IPS-18a (cell line): ENCODE results near the gene CIDEC.
"Not testable (repeated sequence)": the region's sequence is repeated elsewhere in the genome, so short reads cannot be mapped to it uniquely, and the experiment has no call there.

Experiments
- H3K27ac ChIP-seq: one replicate; pipeline ENCODE4 v1.5.1; 2013; ENCODE audit warnings: low read length
- H3K27me3 ChIP-seq: one replicate; pipeline ENCODE4 v1.6.1; 2013; ENCODE audit warnings: mild to moderate bottlenecking, low read length; ENCODE audit not compliant: control insufficient read depth, insufficient read depth
- H3K36me3 ChIP-seq: one replicate; pipeline ENCODE4 v1.6.1; 2013; ENCODE audit warnings: low read depth, low read length; ENCODE audit not compliant: control insufficient read depth
- H3K4me1 ChIP-seq: one replicate; pipeline ENCODE4 v1.6.1; 2013; ENCODE audit warnings: low read depth, low read length; ENCODE audit not compliant: control insufficient read depth
- H3K4me3 ChIP-seq: one replicate; pipeline ENCODE4 v1.5.1; 2013; ENCODE audit warnings: low read length
- H3K9ac ChIP-seq: one replicate; pipeline ENCODE4 v1.6.1; 2013; ENCODE audit warnings: mild to moderate bottlenecking, low read length, moderate library complexity
- H3K9me3 ChIP-seq: one replicate; pipeline ENCODE4 v1.6.1; 2013; ENCODE audit warnings: low read depth, low read length; ENCODE audit not compliant: control insufficient read depth

The CIDEC gene

GRCh38 chr3:9898467-9899241 lies 18.6 kb upstream of the CIDEC start:
- Histone ChIP-seq H3K9ac (no peak overlapping the region), H3K4me1 (peaks cover 9% of the 10 kb centered on the region), H3K27ac (no peak overlapping the region), H3K9me3 (no peaks in the 10 kb centered on the region), H3K4me3 (no peak overlapping the region), H3K27me3 (no peaks in the 10 kb centered on the region), H3K36me3 (peaks cover 2% of the 10 kb centered on the region)

- Histone ChIP-seq H3K9me3 (no peaks in the 10 kb centered on the region), H3K36me3 (peaks cover 12% of the 10 kb centered on the region), H3K27ac (no peak overlapping the region), H3K4me1 (peaks cover 6% of the 10 kb centered on the region), H3K4me3 (no peak overlapping the region), H3K9ac (no peak overlapping the region), H3K27me3 (no peaks in the 10 kb centered on the region)
Measured at GRCh38 chr3:9897408-9898372, 17.6 kb upstream of the CIDEC start.

GRCh38 chr3:9896755-9897407 lies 16.8 kb upstream of the CIDEC start:
- not testable (repeated sequence) for H3K4me1 ChIP-seq, H3K27me3 ChIP-seq, H3K27ac ChIP-seq, H3K9ac ChIP-seq, H3K4me3 ChIP-seq, H3K9me3 ChIP-seq
- H3K36me3 ChIP-seq: peaks cover 16% of the 10 kb centered on the region

- not testable (repeated sequence) for H3K4me1 ChIP-seq, H3K27ac ChIP-seq, H3K27me3 ChIP-seq, H3K4me3 ChIP-seq, H3K9ac ChIP-seq, H3K9me3 ChIP-seq
- H3K36me3 ChIP-seq: peaks cover 16% of the 10 kb centered on the region
Measured at GRCh38 chr3:9895715-9896114, 15.7 kb upstream of the CIDEC start.

- H3K4me1 ChIP-seq: peaks cover 3% of the 10 kb centered on the region
Measured at GRCh38 chr3:9893739-9894138, 13.7 kb upstream of the CIDEC start.

GRCh38 chr3:9891072-9891622 lies 11.1 kb upstream of the CIDEC start:
- Histone ChIP-seq H3K27me3 (no peaks in the 10 kb centered on the region), H3K27ac (peak overlapping the region; percentile 25), H3K4me1 (peaks cover 3% of the 10 kb centered on the region), H3K4me3 (peak overlapping the region; percentile 91), H3K9ac (peak overlapping the region; percentile 86), H3K9me3 (no peaks in the 10 kb centered on the region), H3K36me3 (peaks cover 16% of the 10 kb centered on the region)

More at GRCh38 chr3:9893739-9894138, 13.7 kb upstream of the CIDEC start:
- H3K4me3 ChIP-seq: no peak overlapping the region
- H3K27ac ChIP-seq: no peak overlapping the region
- H3K9me3 ChIP-seq: no peaks in the 10 kb centered on the region
- H3K36me3 ChIP-seq: peaks cover 16% of the 10 kb centered on the region
- H3K27me3 ChIP-seq: no peaks in the 10 kb centered on the region
- H3K9ac ChIP-seq: no peak overlapping the region

- Histone ChIP-seq H3K27ac (peak within 1 kb of the TSS; percentile 25), H3K9ac (peak within 1 kb of the TSS; percentile 86), H3K36me3 (peaks cover 16% of the 10 kb centered on the region), H3K4me1 (peaks cover 3% of the 10 kb centered on the region), H3K27me3 (no peaks in the 10 kb centered on the region), H3K9me3 (no peaks in the 10 kb centered on the region), H3K4me3 (peak within 1 kb of the TSS; percentile 91)
Measured at GRCh38 chr3:9890249-9891071, 10.4 kb upstream of the CIDEC start, which contains the start of gene JAGN1. Gene JAGN1, plus strand, starts transcription at chr3:9890610. Its CDS starts 113 bp downstream, at chr3:9890723.

- no peak overlapping the region for H3K4me3 ChIP-seq
- no peak overlapping the region for H3K27ac ChIP-seq
- H3K36me3 ChIP-seq: peaks cover 16% of the 10 kb centered on the region
- H3K9me3 ChIP-seq: no peaks in the 10 kb centered on the region
- H3K27me3 ChIP-seq: no peaks in the 10 kb centered on the region
- no peak overlapping the region for H3K9ac ChIP-seq
- H3K4me1 ChIP-seq: peaks cover 3% of the 10 kb centered on the region
Measured at GRCh38 chr3:9889405-9889804, 9.4 kb upstream of the CIDEC start.

GRCh38 chr3:9888540-9888939 lies 8.5 kb upstream of the CIDEC start:
- H3K27ac ChIP-seq: no peak overlapping the region
- no peak overlapping the region for H3K4me3 ChIP-seq
- peaks cover 3% of the 10 kb centered on the region for H3K4me1 ChIP-seq
- H3K9me3 ChIP-seq: no peaks in the 10 kb centered on the region
- peaks cover 12% of the 10 kb centered on the region for H3K36me3 ChIP-seq
- H3K9ac ChIP-seq: no peak overlapping the region
- no peaks in the 10 kb centered on the region for H3K27me3 ChIP-seq

- Histone ChIP-seq H3K9me3 (no peaks in the 10 kb centered on the region), H3K27ac (no peak overlapping the region), H3K4me3 (no peak overlapping the region), H3K9ac (no peak overlapping the region), H3K4me1 (peaks cover 3% of the 10 kb centered on the region), H3K27me3 (no peaks in the 10 kb centered on the region), H3K36me3 (peaks cover 2% of the 10 kb centered on the region)
Measured at GRCh38 chr3:9887480-9887879, 7.4 kb upstream of the CIDEC start.
